ENCODE results near the gene ECHDC1.

DNA sequence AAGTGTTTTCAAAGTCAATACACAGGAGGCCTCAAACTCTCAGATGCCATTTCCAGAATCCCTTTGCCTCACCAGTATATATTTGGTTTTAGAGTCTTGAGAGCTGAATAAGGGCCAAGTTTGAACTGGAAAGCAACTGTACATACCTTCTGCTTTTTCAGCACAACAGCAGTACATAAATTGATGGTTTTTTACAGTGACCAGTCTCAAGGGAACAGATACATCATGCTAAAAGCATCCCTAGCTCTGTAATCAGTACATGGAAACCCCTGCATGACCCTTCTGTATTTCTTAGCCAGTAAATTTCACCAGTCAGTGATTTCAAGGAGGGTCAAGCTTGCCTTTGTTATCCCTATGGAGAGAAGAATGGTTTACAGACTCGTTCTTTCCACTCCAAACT lies 40.6 kb upstream of the ECHDC1 start:
- TF ChIP-seq, protein P1, sequence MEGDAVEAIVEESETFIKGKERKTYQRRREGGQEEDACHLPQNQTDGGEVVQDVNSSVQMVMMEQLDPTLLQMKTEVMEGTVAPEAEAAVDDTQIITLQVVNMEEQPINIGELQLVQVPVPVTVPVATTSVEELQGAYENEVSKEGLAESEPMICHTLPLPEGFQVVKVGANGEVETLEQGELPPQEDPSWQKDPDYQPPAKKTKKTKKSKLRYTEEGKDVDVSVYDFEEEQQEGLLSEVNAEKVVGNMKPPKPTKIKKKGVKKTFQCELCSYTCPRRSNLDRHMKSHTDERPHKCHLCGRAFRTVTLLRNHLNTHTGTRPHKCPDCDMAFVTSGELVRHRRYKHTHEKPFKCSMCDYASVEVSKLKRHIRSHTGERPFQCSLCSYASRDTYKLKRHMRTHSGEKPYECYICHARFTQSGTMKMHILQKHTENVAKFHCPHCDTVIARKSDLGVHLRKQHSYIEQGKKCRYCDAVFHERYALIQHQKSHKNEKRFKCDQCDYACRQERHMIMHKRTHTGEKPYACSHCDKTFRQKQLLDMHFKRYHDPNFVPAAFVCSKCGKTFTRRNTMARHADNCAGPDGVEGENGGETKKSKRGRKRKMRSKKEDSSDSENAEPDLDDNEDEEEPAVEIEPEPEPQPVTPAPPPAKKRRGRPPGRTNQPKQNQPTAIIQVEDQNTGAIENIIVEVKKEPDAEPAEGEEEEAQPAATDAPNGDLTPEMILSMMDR (IDR thresholded peaks at IDR 0.05; ENCODE audit: low read length): no peak
- no peak for TF ChIP-seq EZH2 (IDR thresholded peaks at IDR 0.05; ENCODE audit: borderline replicate concordance, low read length)

Measured in OCI-LY1 (cell line).